A673 (cell line): ENCODE results near the gene ARPC2. TPM values are rescaled to one million over a fixed set of nuclear protein-coding genes. Genes with fewer than 3 reads are reported as not detected.

Experiments
- BruUV-seq: library from RNA; stranded (reverse); fragments of 400-500 nt; replicated peaks from 2 replicates; lab custom pipeline; 2021; lab: Mats Ljungman, UMichigan
- CTCF ChIA-PET: fragments of 300-600 bp; sonication (Branson Sonifier 250); formaldehyde crosslinking; loops from one replicate; lab custom pipeline; 2022; ENCODE audit warnings: antibody characterized with exemption; lab: Charles Lee
- POLR2A ChIA-PET: fragments of 300-600 bp; sonication (Branson Sonifier 250); formaldehyde crosslinking; loops from one replicate; lab custom pipeline; 2022; ENCODE audit warnings: antibody characterized with exemption; ENCODE audit not compliant: low non-redundant PET; lab: Charles Lee
- DNase-seq: peaks from one replicate; pipeline ENCODE4 v3.0.0-alpha.2; 2015; ENCODE audit warnings: low spot score
- H3K27ac ChIP-seq: fragments of 200-600 bp; sonication (generic); 2 replicates; pipeline ENCODE4 v1.5.1; 2016; ENCODE audit warnings: mixed run types, low read depth, mild to moderate bottlenecking, mixed read lengths, antibody characterized with exemption, low read length; ENCODE audit not compliant: poor library complexity, severe bottlenecking
- H3K27me3 ChIP-seq: fragments of 200-600 bp; sonication (generic); replicated peaks from 2 replicates; pipeline ENCODE4 v1.6.1; 2017; ENCODE audit warnings: mixed run types, low read depth, mild to moderate bottlenecking, mixed read lengths, antibody characterized with exemption, low read length; ENCODE audit not compliant: insufficient read depth, poor library complexity
- H3K36me3 ChIP-seq: fragments of 200-600 bp; sonication (generic); 2 replicates; pipeline ENCODE4 v1.6.1; 2016; ENCODE audit warnings: mixed run types, mild to moderate bottlenecking, mixed read lengths, antibody characterized with exemption, low read length; ENCODE audit not compliant: insufficient read depth, poor library complexity, severe bottlenecking
- H3K4me1 ChIP-seq: fragments of 200-600 bp; sonication (generic); 2 replicates; pipeline ENCODE4 v1.6.1; 2017; ENCODE audit warnings: mixed run types, mild to moderate bottlenecking, mixed read lengths, antibody characterized with exemption, low read length; ENCODE audit not compliant: insufficient read depth, poor library complexity, severe bottlenecking
- H3K4me3 ChIP-seq: fragments of 200-600 bp; sonication (generic); 2 replicates; pipeline ENCODE4 v1.5.1; 2016; ENCODE audit warnings: low read depth, mixed run types, mild to moderate bottlenecking, mixed read lengths, low read length; ENCODE audit not compliant: poor library complexity, severe bottlenecking
- H3K9me3 ChIP-seq: fragments of 200-600 bp; sonication (generic); 2 replicates; pipeline ENCODE4 v1.6.1; 2016; ENCODE audit warnings: mixed run types, low read depth, mild to moderate bottlenecking, mixed read lengths, antibody characterized with exemption, low read length; ENCODE audit not compliant: poor library complexity, severe bottlenecking
- EZH2 ChIP-seq: fragments of 200-600 bp; sonication (generic); IDR thresholded peaks from 2 replicates; pipeline ENCODE4 v1.6.1; 2017; ENCODE audit warnings: borderline replicate concordance, low read depth, mild to moderate bottlenecking, mixed read lengths, antibody characterized with exemption, low read length; ENCODE audit not compliant: poor library complexity, severe bottlenecking
- intact Hi-C: fragments of 100-400 bp; cut with micrococcal nuclease; formaldehyde crosslinking; loops from one replicate; pipeline ENCODE4 v1.10.0; 2022; ENCODE audit not compliant: unreplicated experiment
- total RNA-seq: library from RNA; stranded (reverse); gene quantifications from 2 replicates; pipeline ENCODE4 v1.2.3, GENCODE V29; 2021
- TF ChIP-seq, protein P1 (sequence below): fragments of 300-800, 200-600 bp; sonication (generic); conservative IDR thresholded peaks from 2 replicates; pipeline ENCODE4 v1.5.1; 2017; ENCODE audit warnings: low read depth, mild to moderate bottlenecking, antibody characterized with exemption, low read length, moderate library complexity, mixed read lengths

The ARPC2 gene
- total RNA-seq, 1 experiment from 2014 or later: 291 TPM

DNA sequence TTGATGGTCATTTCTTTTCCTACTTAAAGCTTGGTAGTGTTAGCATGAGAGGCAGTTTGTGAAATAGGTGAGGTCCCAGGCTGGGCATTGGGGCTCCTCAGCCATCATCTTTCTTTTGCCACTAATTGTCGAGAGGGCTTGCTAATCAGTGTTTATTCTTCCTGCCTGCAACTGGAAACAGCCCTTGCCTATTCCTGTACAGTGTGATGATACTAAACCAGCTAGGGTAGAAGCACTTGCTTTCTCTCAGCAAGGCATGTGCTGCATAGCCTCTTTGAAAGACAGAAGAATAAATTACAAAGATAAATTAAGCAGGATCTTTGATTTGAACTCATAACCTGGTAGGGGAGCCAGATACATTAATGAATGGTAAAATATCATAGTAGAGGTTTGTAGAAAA lies 27.2 kb downstream of the ARPC2 start:
- DNase-seq: no peak
- no peak overlapping the region for H3K27ac ChIP-seq
- H3K9me3 ChIP-seq: no peaks in the 10 kb centered on the region
- no peak for TF ChIP-seq EZH2
- TF ChIP-seq, protein P1, sequence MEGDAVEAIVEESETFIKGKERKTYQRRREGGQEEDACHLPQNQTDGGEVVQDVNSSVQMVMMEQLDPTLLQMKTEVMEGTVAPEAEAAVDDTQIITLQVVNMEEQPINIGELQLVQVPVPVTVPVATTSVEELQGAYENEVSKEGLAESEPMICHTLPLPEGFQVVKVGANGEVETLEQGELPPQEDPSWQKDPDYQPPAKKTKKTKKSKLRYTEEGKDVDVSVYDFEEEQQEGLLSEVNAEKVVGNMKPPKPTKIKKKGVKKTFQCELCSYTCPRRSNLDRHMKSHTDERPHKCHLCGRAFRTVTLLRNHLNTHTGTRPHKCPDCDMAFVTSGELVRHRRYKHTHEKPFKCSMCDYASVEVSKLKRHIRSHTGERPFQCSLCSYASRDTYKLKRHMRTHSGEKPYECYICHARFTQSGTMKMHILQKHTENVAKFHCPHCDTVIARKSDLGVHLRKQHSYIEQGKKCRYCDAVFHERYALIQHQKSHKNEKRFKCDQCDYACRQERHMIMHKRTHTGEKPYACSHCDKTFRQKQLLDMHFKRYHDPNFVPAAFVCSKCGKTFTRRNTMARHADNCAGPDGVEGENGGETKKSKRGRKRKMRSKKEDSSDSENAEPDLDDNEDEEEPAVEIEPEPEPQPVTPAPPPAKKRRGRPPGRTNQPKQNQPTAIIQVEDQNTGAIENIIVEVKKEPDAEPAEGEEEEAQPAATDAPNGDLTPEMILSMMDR: no peak
- H3K4me3 ChIP-seq: no peak overlapping the region
- intact Hi-C loops: no loop called here
- no peaks in the 10 kb centered on the region for H3K4me1 ChIP-seq
- no peaks in the 10 kb centered on the region for H3K27me3 ChIP-seq
- ChIA-PET CTCF (no interaction called here), POLR2A (no interaction called here)
- peaks cover 82% of the 10 kb centered on the region for H3K36me3 ChIP-seq
- no TSS peak for BruUV-seq

DNA sequence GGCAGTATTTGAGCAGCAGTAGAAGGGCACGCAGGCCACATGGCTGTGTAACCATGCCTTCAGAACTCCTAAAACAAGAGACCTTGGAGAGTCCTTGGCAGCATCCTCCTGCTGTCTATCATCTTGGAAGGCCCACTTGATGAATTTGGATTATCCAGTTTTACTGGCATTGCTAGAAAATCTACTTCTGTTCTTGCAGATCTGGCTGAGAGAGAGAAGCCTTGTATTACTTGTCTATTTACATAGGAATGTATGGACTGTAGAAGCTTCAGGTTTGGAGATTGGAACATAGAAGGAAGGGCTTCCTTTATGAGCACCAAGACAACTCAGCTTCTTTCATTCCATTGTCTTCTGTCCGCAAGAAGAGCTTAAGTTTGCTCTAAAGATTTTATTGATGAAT lies 27.7 kb downstream of the ARPC2 start:
- H3K36me3 ChIP-seq: peaks cover 83% of the 10 kb centered on the region
- H3K4me3 ChIP-seq: no peak overlapping the region
- no peak for DNase-seq
- intact Hi-C loops: no loop called here
- TF ChIP-seq, protein P1: no peak
- TF ChIP-seq EZH2: no peak
- H3K4me1 ChIP-seq: no peaks in the 10 kb centered on the region
- H3K9me3 ChIP-seq: no peaks in the 10 kb centered on the region
- no TSS peak for BruUV-seq
- ChIA-PET CTCF (no interaction called here), POLR2A (no interaction called here)
- no peaks in the 10 kb centered on the region for H3K27me3 ChIP-seq
- H3K27ac ChIP-seq: no peak overlapping the region

DNA sequence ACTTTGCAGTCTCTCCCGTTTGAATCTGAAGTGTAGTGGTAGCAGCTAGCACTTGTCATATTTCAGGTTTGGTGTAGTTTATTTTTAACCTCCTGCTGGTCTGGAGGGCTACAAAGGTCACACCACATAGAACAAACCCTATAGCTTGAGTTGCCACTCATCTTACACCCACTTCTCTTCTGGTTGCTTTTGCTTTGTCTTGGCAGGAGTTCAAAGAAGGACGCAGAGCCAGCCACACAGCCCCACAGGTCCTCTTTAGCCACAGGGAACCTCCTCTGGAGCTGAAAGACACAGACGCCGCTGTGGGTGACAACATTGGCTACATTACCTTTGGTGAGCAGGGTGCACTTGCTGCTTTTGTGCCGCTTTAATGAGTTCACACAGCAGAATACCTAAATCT lies 28.2 kb downstream of the ARPC2 start:
- intact Hi-C loops: no loop called here
- Histone ChIP-seq H3K4me1 (no peaks in the 10 kb centered on the region), H3K27ac (no peak overlapping the region), H3K36me3 (peaks cover 87% of the 10 kb centered on the region), H3K27me3 (no peaks in the 10 kb centered on the region), H3K4me3 (no peak overlapping the region), H3K9me3 (no peaks in the 10 kb centered on the region)
- ChIA-PET POLR2A (no interaction called here), CTCF (no interaction called here)
- no peak for DNase-seq
- no TSS peak for BruUV-seq
- TF ChIP-seq EZH2: no peak
- TF ChIP-seq, protein P1: no peak
